CD4-positive, alpha-beta T cell treated with Interleukin-21 for 1 hour (primary cell): ENCODE measurements around the gene NAALADL2.

ENCODE experiments used
- DNase-seq: peaks from one replicate; pipeline ENCODE4 v3.0.0-alpha.2; 2020

Gene NAALADL2

DNA sequence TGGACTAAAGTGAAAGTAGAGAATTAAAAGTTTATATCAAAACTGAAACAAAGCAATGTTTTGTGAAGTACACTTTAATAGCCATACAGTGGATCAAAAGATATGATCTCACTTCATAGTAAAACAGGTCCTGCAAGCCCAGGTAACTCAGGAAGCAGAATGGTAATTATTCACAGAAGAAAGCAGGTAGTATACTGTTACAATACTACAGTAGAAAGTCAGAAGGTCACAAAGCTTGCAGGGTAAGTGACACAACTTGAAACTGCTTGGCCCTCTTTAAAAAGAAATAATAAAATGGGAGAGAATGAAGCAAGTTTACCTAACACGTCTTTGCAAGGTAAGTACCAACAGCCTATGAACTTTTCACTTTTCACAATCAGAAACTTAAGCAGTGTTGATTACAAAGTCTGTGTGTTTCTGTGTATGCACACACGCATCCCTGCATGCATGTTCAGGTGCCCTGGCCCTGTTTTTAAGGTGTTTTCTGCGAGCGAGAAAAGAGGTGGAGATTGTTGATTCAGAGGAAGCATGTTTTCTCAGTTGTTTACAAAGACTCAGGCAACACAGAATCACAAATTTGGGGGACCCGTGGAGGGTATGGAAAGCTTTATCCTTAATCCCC, at the start of gene NAALADL2:
Gene NAALADL2, plus strand, starts transcription at position 221 of the 622 bp plus-strand sequence.
- no peak for DNase-seq

DNA sequence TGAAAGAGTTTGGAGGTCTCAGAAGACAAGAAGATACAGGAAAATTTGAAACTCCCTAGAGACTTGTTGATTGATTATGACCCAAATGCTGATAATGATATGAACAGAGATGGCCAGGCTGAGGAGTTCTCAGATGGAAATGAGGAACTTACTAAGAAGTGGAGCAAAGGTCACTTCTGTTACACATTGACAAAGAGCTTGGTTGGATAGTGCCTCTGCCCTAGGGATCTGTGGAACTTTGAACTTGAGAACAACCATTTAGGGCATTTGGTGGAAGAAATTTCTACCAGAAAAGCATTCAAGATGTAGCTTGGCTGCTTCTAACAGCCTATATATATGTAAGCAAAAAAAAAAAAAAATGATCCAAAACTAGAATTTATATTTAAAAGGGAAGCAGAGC, 48.9 kb upstream of the NAALADL2 start:
- DNase-seq, result no peak

DNA sequence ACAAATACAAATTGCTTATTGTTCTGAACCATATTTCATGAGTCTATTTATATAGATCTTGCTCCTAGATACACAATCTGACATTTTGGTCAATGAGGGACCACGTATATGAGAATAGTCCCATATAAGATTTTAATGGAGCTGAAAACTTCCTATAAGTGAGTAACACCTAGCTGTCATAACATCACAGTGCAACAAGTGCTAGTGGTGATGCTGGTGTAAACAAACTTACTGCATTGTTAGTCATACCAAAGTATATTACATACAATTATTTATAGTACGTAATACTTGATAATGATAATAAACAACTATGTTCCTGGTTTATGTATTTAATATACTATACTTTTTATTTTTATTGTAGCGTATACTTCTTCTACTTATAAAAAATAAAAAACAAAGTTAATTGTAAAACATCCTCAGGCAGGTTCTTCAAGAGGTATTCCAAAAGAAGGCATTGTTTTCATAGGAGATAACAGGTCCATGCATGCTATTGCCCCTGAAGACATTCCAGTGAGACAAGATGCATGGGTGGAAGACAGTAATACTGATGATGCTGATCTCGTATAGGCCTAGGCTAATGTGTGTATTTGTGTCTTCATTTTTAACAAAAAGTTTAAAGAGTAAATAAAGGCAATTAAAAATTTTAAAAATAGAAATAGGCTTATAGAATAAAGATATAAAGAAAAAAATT, 46.8 kb upstream of the NAALADL2 start:
- no peak for DNase-seq

DNA sequence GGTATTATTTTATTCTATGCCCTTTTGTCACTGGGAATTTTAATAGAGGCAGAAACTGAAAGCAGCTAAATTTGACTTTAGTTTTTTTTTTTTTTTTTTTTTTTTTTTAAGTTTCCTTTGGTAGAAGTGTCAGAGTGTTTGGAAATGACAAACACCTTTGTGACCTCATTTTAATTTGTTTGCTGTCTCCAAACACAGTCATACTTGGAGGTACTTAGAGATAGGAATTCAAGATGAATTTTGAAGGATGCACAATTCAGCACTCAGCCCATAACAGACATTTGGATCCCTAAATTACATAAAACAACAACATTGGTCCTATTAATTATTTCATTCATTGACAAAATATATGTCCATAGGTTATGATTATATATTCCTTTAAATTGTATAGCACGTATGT, 43.4 kb upstream of the NAALADL2 start:
- no peak for DNase-seq

DNA sequence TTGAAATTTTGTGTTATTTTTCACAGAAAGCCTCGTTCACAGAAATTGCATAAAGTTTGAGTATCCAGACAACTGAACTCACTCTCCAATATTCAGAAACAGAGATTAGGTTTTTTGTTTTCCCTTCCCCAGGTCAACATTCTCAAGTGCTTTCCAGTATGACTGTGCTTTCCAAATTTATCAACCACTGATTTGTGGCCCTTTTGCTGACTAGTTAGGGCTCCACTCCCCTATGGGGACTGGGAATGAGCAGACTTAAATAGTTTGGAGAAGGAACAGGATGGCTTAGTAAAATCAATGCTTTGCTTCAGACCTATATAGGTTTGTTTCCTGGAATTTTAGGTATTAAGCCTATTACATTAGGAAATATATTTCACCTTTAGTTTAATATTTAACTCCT, 38.2 kb upstream of the NAALADL2 start:
- DNase-seq, result no peak

DNA sequence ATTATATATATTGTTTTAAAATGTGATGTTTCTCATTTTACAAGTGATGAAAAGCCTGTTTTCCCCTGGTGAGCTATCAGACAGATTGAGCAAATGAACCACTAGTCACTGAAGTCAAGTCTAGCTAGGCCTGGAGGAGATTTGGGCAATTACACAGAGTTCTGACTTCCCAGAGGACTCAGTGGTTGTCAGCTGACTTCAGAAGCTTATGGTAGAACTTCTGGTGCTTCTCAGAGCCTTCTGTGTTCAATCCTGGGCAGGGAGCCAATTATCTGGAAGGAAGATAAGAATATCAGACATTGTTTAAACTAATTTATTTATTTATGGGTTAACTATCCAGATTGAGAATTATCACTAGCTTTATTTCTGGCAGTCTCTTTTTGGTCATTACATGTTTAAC, 37.7 kb upstream of the NAALADL2 start:
- DNase-seq, result no peak

DNA sequence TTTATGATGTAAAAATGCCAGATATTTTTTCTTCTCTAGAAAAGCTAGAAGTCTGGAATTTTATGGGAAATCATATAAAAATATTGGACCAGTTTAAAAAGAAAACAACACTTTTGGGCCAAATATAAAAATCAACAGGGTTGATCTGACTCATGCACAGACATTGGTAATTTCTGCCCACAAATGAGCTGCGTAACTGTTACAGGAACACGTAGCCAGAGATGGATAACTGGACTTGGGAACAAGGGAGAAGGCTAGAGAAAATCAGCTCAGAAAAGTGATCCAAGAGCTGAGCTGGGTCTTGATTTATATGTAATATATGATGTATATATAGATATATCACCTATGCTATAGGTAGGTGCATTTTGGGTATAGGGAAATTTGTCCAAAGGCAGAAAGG, 36.8 kb upstream of the NAALADL2 start:
- no peak for DNase-seq

DNA sequence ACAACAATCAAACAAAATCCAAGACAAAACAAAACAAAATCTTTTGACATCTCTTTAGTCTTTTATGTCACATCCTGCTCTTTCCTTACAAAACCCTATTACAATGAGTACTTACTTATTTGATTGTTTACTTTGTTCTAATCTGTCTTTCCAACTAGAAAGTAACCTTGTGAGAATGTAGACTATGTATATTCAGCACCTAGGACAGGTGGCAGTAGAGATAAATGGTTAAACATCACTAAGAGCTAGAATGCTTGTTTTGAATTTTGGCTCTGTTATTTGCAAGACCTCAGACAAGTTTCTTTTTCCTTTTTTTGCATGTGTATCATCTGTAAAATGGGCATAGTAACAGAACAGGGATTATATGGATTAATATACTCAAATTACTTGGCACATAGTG, 33.1 kb upstream of the NAALADL2 start:
- no peak for DNase-seq

DNA sequence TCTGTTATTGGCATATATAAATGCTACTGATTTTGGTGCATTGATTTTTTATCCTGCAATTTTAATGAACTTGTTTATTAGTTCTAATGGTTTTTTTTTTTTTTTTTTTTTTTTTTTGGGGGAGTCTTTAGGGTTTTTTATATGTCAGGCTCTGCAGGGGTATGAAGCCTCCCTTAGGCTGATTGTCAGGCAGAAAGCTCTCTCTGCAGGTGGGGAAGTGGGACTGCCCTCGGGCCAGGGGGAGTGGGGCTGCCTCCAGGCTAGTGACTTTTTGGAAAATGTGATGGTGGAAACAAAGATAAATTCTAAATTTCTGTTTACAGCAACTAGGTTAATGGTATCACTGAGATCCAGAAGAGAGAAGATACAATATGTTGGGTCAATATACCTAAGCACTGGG, 14.4 kb upstream of the NAALADL2 start:
- DNase-seq, result no peak

DNA sequence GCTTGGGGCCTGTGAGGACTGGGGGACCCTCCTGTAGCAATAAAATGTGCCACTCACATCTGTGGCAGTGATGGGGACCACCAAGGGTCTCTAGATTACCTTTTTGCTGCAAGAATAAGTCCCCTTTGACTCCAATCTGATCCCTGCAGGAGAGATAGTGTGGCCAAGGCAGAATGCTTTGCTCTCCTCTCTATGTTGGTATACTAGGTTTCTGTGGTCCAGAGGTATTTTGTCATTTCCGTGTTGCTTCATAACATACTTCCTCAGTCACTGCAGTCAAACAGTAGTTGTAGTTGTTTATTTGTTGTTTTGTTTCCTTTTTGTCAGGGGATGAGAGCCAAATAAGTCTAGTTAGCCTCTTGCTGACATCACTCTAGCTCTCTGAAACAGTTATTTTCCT, 13.1 kb upstream of the NAALADL2 start:
- DNase-seq, result no peak

DNA sequence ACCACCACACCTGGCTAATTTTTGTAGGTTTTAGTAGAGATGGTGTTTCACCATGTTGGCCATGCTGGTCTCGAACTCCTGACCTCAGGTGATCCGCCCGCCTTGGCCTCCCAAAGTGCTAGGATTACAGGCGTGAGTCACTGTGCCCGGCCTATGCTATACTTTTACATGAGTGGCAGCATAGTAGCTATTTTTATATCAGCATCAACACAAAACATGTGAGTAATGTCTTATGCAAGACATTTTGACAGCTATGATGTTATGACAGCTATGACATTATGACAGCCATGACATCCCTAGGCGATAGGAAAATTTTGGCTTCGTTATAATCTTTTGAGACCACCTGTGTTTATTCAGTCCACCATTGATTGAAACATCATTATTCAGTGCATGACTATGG, 4.1 kb upstream of the NAALADL2 start:
- DNase-seq, result no peak

DNA sequence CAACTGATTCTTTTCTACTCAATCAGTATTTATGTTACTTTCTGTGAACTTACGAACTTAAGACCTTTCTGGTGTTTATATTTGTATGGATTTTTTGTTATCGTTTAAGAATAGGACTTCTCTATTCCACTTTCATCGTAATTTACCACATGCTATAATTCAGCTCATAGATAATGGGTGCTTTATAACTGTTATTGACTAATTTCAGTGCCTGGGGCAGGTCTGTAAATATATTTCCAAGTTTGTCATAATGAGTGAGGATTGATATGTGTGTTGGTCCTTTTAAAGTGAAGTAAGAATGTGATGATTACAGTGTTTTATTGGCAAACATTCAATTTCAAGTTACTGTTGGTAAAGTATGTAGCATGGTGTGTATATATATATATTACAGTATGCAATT, 1.8 kb upstream of the NAALADL2 start:
- no peak for DNase-seq

DNA sequence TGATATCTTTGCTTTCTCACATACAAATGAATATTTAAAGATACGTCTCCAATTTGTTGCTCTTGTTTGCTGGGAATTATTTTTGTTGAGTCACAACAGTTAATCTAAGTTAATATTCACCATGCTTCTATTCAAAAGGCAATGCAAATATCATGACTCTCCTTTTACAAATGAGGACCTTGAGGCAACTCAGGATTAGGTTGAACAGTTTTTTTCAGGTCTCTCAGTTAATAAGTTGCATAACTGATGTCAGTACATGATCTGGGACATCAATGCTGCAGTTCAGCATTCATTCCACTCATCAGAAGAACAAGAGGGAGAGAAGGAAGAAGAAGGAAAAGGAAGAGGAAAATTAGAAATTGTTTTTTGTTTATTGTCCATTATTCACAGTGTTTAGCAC, 781 bp upstream of the NAALADL2 start:
- DNase-seq, result no peak

DNA sequence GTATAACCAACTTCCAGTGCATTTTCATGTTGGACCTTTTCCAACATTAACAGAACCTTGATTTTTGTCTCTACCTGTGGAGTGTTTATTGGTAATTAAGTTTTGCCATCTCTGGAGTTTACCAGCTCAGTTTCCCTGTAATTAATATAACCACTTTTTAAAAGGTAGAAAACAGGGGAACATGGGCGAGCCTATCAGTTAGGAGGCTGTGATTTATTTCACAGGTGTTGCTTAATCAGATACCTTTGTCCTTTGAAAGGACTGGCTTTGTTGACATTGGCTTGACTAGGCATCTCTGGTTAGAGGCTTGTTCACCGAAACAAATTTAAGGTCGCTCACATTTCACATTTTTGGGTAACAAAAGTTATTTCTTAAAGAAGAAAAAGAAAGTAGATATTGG, 622 bp downstream of the NAALADL2 start:
- no peak for DNase-seq

DNA sequence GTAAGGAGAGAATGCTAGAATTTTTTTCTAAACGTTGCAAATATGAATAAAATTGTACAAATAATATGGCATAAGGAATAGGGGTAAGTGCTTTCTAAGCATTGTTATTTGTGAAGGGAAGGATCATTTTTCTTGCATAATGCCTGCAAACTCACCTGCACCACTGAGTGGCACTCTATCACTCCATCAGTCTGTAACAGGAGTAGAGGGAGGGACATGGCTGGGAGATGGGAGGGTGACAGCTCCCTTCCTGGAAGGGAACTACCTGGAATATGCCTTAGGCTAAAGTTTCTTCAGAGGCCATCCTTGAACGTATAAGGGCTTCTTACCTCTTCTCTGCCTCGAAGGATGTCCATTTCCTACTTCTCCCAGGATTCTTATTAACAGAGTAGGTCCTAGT, 3.0 kb downstream of the NAALADL2 start:
- DNase-seq, result no peak

DNA sequence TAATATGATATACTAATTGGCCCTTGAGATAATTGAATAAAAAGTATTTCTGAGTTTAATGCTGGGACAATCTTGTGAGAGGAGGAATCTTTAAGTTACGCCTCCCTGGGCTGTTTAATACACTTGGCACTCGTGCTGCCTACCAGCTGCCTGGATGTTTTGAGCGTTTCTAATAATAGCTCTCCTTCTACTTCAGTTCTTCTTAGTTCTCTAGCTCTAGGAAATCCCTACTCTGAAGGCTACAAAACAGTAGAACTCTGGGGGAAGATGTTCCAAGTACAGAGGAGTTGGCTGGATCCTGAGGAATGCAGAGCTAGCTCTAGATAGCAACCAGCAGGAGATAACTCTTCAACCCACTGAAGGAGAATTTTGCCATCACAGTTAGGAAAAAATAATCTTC, 3.5 kb downstream of the NAALADL2 start:
- no peak for DNase-seq

DNA sequence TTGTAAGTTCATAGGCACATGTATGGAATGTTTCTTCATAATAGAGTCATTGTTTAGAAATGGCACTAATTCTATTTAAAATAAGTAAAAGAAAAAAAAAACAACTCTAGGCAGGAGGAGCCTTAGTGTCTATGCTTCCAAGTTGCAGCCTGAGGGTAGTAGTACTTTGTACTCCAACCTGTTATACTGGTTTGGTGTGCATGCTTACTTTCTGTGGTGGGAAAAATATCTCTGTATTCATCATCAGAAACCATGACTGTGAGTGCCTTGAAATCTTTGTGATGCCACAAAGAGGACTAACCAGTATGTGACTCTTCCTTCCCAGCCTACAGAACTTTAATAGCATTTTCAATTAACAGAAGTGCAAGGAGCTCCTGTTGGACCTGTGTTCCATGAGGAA, 4.4 kb downstream of the NAALADL2 start:
- DNase-seq, result no peak

DNA sequence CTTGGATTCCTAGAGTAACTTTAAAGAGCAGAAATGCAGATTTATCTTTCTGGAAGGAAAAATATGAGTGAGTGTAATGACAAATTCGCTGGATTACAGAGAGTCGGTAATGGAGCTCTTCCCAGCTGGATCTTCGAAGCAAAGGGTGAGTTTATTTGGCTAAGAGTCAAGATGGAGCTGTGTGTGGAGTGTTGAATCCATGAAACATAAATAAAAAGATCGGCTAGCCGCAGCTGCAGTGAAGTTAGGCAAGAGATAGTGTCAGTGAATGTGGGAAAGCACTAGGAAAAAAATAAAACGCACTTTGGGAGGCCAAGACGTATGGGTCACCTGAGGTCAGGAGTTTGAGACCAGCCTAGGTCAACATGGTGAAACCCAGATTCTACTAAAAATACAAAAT, 10.3 kb downstream of the NAALADL2 start:
- DNase-seq, result no peak

DNA sequence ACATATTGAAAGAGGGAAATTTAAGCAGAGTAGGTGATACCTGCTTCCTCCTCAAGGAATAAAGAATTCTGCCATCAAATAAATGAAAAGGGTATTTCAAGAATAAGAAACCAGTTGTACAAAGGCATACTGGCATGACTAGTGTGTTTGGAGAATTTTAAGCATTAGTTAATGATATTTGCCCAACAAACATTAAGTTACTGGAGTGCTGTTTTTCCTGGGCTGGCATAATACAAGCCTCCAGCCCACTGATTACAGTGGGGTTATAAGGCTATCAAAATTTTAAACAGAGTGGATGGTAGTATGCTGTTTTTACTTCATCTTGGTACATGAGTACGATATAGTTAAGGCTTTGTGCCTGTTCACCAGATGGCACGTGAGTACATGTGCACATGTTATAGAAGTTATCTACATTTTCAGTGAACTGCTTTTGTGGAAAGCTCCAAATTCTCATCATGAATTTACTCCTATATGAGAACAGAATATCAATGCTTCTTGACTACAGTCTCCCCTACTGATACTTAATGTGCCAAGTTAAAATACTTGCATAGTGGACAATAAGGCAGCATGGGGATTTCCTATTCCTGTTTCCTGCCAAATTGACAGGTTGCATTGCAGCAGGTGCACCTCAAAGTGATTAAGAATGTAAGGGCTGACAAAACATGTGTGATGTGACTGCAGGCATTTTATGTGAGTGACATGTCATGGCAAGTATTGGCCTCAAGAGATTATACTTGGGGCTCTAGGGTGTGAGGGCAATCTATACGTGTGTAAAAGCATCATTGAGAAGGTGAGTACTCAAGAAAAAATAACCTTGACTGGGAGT, 14.9 kb downstream of the NAALADL2 start:
- DNase-seq, result no peak

DNA sequence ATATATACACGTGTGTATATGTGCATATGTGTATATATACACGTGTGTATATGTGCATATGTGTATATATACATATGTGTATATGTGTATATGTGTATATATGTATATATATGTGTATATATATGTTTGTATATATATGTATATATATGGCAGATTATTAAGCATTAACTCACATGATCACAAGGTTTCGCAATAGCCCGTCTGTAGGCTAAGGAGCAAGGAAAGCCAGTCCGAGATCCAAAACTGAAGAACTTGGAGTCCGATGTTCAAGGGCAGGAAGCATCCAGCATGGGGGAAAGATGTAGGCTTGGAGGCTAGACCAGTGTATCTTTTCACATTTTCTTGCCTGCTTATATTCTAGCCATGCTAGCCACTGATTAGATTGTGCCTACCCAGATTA, 23.7 kb downstream of the NAALADL2 start:
- no peak for DNase-seq

DNA sequence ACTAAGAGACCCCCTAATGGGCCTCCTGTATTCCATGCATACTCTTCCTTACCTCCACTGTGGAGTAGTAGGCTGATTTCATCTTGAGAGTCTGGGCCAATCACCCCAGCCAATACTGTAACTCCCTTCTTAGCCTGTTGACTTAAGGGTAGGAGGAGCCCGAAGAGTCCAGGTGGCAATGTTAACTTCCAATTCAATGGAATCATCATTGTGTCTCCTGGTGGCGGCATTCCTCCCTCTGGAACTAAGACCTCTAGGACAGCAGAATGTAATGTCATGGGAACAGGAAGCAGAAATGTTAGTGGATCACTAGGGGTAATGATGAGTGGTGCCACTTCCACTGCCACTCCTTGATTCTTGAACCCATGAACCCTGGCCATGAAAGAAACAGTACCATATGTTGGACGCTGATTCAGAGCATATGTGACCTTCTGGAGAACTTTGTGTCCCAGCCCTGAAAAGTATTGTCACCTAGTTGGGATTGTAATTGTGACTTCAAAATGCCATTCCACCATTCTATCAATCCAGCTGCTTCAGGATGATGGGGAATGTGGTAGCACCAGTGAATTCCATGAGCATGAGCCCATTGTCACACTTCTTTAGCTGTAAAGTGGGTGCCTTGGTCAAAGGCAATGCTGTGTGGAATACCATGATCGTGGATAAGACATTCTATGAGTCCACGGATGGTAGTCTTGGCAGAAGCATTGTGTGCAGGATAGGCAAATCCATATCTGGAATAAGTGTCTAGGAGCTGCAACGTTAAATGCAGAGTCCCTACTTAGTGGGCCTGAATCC, 24.9 kb downstream of the NAALADL2 start:
- no peak for DNase-seq

DNA sequence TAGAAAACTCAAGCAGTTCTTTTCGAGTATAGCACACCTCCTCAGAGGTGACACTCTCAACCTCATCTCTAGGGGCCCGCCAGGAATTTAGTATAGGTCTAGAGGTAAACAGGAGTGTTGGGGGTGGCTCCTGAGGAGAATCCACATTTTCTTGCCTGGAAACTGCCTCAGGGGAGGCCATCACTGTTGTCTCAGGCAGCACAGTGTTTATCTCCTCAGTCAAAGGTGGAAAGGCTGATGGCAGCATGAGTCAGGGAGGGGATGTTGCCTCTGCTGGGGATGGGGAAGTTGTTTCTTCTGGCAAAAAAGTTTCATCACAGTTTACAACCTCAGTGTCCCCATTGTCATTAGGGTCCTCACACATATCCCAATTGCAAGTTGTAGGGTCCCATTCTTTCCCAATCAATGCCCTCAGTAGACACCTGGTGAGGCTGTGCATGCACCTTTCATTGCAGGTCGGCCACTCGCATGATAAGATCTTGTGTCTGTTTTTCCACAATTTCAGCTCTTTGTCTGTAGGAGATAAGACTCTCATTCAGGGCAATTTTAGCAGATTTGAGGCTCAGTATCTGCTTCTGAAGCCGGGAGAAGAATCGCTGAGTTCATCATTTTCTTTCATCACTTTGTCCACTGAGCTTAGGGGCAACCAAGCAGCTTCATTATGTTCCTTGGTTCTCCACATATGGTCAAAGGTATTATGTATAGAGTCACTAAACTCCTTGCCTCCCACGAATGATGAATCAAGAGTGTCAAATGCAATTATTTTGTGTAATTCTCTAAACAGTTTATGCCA, 25.8 kb downstream of the NAALADL2 start:
- DNase-seq, result no peak
